A549 (cell line): ENCODE data around the gene FOXC2.

Source experiments
- ELK1 ChIP-seq: fragments of 150-350 bp; IDR thresholded peaks from 2 replicates; pipeline ENCODE4 v1.6.1; 2014; ENCODE audit warnings: low read depth, mild to moderate bottlenecking, low read length
- GATA3 ChIP-seq: IDR thresholded peaks from 2 replicates; pipeline ENCODE4 v1.6.1; 2012; ENCODE audit warnings: borderline replicate concordance
- HMGXB4 ChIP-seq: fragments of 250-450 bp; sonication (Bioruptor Pico); IDR thresholded peaks from 2 replicates; pipeline ENCODE4 v1.5.0; 2021; ENCODE audit warnings: mild to moderate bottlenecking, moderate library complexity, borderline replicate concordance
- JUN ChIP-seq, 2 experiments: fragments of >200 bp; sonication (Bioruptor Twin); formaldehyde crosslinking; IDR thresholded peaks; 2 replicates in 1 of 2; 3 replicates in 1 of 2; pipeline ENCODE4 v1.6.1; 2016 to 2017
- JUNB ChIP-seq: fragments of >200 bp; sonication (Bioruptor Twin); formaldehyde crosslinking; IDR thresholded peaks from 2 replicates; pipeline ENCODE4 v1.6.1; 2016
- MAFK ChIP-seq: fragments of 450-650 bp; IDR thresholded peaks from 2 replicates; pipeline ENCODE4 v1.6.1; 2014; ENCODE audit not compliant: partially characterized antibody
- POLR2A ChIP-seq: IDR thresholded peaks from 2 replicates; pipeline ENCODE4 v1.6.1; 2012; ENCODE audit warnings: mild to moderate bottlenecking, low read length
- SMC3 ChIP-seq: fragments of >200 bp; sonication (Bioruptor Twin); formaldehyde crosslinking; IDR thresholded peaks from 3 replicates; pipeline ENCODE4 v1.6.1; 2018; ENCODE audit warnings: inconsistent platforms
- SREBF2 ChIP-seq: fragments of 450-650 bp; IDR thresholded peaks from 2 replicates; pipeline ENCODE4 v1.6.1; 2014; ENCODE audit warnings: mild to moderate bottlenecking, moderate library complexity
- TF ChIP-seq, protein P1 (sequence below): IDR thresholded peaks from 2 replicates; pipeline ENCODE4 v1.6.1; 2012
- TF ChIP-seq, protein P2 (sequence below): fragments of >200 bp; sonication (Bioruptor Twin); formaldehyde crosslinking; IDR thresholded peaks from 3 replicates; pipeline ENCODE4 v1.5.1; 2016
- TF ChIP-seq, protein P3 (sequence below): fragments of 250-450 bp; sonication (Bioruptor Pico); IDR thresholded peaks from 2 replicates; pipeline ENCODE4 v1.5.0; 2020; ENCODE audit warnings: low read depth, mild to moderate bottlenecking, moderate library complexity
- TF ChIP-seq, protein P4 (sequence below): fragments of >200 bp; sonication (Bioruptor Twin); formaldehyde crosslinking; IDR thresholded peaks from 3 replicates; pipeline ENCODE4 v1.6.1; 2016

- TF ChIP-seq, protein P1, sequence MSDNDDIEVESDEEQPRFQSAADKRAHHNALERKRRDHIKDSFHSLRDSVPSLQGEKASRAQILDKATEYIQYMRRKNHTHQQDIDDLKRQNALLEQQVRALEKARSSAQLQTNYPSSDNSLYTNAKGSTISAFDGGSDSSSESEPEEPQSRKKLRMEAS, result no peak
- TF ChIP-seq SMC3 (no peak), POLR2A (no peak), MAFK (no peak), SREBF2 (no peak), HMGXB4 (CRISPR knock-in tag) (no peak), JUNB (no peak), JUN (IDR thresholded peaks at IDR 0.05) (no peak), GATA3 (no peak), ELK1 (no peak)
- TF ChIP-seq, protein P2, sequence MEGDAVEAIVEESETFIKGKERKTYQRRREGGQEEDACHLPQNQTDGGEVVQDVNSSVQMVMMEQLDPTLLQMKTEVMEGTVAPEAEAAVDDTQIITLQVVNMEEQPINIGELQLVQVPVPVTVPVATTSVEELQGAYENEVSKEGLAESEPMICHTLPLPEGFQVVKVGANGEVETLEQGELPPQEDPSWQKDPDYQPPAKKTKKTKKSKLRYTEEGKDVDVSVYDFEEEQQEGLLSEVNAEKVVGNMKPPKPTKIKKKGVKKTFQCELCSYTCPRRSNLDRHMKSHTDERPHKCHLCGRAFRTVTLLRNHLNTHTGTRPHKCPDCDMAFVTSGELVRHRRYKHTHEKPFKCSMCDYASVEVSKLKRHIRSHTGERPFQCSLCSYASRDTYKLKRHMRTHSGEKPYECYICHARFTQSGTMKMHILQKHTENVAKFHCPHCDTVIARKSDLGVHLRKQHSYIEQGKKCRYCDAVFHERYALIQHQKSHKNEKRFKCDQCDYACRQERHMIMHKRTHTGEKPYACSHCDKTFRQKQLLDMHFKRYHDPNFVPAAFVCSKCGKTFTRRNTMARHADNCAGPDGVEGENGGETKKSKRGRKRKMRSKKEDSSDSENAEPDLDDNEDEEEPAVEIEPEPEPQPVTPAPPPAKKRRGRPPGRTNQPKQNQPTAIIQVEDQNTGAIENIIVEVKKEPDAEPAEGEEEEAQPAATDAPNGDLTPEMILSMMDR, result no peak
- TF ChIP-seq, protein P3, sequence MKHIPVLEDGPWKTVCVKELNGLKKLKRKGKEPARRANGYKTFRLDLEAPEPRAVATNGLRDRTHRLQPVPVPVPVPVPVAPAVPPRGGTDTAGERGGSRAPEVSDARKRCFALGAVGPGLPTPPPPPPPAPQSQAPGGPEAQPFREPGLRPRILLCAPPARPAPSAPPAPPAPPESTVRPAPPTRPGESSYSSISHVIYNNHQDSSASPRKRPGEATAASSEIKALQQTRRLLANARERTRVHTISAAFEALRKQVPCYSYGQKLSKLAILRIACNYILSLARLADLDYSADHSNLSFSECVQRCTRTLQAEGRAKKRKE (CRISPR knock-in tag), result no peak
- TF ChIP-seq, protein P4, sequence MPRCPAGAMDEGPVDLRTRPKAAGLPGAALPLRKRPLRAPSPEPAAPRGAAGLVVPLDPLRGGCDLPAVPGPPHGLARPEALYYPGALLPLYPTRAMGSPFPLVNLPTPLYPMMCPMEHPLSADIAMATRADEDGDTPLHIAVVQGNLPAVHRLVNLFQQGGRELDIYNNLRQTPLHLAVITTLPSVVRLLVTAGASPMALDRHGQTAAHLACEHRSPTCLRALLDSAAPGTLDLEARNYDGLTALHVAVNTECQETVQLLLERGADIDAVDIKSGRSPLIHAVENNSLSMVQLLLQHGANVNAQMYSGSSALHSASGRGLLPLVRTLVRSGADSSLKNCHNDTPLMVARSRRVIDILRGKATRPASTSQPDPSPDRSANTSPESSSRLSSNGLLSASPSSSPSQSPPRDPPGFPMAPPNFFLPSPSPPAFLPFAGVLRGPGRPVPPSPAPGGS, result no peak
These were observed 6.8 kb upstream of the FOXC2 start for GRCh38 chr16:86559802-86560305.
